HG03460 (cell line): ENCODE results near the gene TLR2.
"Not testable (repeated sequence)": the region's sequence is repeated elsewhere in the genome, so short reads cannot be mapped to it uniquely, and the experiment has no call there.

Experiments
- ATAC-seq: cut with Tn5 transposase; IDR thresholded peaks from one replicate; pipeline ENCODE4 v1.9.1; 2021; ENCODE audit not compliant: unreplicated experiment

The TLR2 gene

GRCh38 chr4:153655928-153656327 is 28.2 kb upstream of the TLR2 start:
- no peak for ATAC-seq

DNA sequence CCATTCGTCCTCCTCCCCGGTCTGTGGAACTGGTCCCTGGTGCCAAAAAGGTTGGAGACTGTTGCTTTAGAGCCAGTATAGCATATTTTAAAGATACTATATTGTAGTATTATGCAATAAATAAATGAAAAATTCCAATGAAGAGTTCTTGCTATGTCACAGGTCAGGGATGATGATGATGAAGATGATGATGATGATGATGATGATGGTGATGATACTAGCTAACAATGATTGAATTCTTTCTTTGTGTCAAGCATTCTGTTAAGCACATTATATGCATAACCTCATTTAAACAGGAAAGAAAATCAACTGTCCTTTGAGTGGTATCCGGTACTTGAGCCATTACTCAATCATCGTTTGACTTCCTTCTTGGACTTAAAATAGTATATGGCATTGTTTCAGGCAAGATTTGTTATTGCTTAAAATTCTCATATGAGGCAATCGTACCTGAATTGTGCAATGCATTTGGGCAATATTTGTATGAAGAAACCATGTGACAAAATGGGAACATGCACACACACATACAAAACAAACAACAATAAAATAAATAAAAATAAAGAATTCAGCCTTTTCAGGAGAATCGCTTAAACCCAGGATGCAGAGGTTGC is 22.8 kb upstream of the TLR2 start:
- ATAC-seq: no peak

DNA sequence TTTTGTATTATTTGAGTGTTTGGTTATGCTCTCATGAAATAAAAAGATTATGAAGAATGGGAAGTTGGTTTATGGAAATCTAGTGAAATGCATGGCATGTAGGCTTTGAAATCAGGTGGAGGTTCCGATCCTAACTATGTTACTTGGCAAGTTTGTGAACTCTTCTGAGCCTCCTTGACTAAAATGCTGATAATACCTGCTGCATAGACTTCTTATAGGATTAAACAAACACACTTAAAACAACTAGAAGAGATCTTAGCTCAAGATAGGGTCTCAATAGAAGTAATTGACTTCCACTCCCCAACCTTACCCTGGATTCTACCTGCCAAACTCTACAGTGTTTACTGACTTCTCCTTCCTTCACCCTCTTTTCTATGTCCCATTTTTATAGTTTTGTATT is 22.2 kb upstream of the TLR2 start:
- ATAC-seq: no peak

DNA sequence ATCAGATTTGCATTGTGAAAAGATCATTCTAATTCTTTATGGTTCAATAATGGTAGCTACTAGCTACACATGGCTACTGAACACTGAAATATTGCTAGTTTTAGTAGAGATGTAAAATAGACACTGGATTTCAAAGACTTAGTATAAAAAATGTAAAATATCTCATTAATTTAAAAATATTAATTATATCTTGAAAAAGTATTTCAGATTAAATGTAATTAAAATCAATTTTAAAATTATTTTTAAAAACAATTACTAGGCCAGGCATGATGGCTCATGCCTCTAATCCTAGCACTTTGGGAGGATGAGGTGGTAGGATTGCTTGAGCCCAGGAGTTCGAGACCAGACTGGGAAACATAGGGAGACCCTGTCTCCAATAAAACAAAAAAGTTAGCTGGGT is 20.4 kb upstream of the TLR2 start:
- ATAC-seq: no peak

DNA sequence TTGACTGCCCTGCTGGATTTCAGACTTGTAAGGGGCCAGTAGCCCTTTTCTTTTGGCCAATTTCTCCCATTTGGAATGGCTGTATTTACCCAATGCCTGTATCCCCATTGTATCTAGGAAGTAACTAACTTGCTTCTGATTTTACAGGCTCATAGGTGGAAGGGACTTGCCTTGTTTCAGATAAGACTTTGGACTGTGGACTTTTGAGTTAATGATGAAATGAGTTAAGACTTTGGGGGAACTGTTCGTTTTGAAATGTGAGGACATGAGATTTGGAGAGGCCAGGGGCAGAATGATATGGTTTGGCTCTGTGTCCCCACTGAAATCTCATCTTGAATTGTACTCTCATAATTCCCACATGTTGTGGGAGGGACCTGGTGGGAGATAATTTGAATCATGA is 17.6 kb upstream of the TLR2 start:
- ATAC-seq: not testable (repeated sequence)

DNA sequence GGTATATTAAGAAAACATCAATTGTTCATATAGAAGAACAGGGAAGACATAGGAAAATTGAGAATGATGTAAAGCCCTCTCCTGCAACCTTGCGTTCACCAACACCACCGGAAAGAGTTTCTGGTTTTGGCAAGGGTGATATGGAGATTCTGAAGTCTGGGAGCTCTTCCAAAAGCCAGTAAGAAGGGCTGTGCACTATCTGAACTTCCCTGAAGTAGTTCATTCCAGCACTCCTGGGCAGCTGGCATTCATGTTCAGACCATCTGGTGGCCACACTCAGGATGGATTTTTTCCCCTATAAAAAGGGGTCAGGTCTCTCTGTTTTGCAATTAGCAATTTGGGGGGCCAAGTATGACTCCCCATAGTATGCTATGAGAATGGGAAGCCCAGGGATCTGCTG is 15.4 kb upstream of the TLR2 start:
- ATAC-seq: no peak

- no peak for ATAC-seq
Measured at GRCh38 chr4:153669838-153670237, 14.2 kb upstream of the TLR2 start.

- ATAC-seq: no peak
Measured at GRCh38 chr4:153676486-153676885, 7.6 kb upstream of the TLR2 start.

DNA sequence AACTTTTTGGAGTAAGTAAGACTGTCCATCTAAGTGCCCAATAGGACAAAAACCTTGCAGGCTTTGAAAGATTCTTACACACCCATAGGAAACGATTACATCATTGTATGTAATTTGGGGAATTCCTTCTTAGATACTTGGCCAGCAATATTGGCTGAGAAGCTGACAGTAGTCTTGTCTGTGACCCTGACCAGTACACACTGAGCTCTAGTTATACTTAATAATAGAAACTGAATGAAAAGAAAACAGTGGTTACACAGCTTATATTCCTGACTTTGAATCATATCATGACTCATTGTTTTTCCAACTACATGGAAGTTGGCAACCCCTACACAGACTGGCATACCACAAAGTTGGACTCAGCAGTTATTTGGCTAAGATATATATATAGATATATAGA is 7.1 kb upstream of the TLR2 start:
- ATAC-seq: no peak

- ATAC-seq: no peak
Measured at GRCh38 chr4:153679486-153679885, 4.6 kb upstream of the TLR2 start.

- no peak for ATAC-seq
Measured at GRCh38 chr4:153683763-153684181, 308 bp upstream of the TLR2 start.

GRCh38 chr4:153684971-153685371 is 891 bp downstream of the TLR2 start:
- no peak for ATAC-seq

DNA sequence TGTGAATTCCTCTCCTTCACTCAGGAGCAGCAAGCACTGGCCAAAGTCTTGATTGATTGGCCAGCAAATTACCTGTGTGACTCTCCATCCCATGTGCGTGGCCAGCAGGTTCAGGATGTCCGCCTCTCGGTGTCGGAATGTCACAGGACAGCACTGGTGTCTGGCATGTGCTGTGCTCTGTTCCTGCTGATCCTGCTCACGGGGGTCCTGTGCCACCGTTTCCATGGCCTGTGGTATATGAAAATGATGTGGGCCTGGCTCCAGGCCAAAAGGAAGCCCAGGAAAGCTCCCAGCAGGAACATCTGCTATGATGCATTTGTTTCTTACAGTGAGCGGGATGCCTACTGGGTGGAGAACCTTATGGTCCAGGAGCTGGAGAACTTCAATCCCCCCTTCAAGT is 20.4 kb downstream of the TLR2 start:
- no peak for ATAC-seq

GRCh38 chr4:153705743-153706468 is 21.8 kb downstream of the TLR2 start:
- ATAC-seq: peak; percentile 81

- peak; percentile 45 for ATAC-seq
Measured at GRCh38 chr4:153706519-153706918, 22.4 kb downstream of the TLR2 start.

- no peak for ATAC-seq
Measured at GRCh38 chr4:153710681-153711080, 26.6 kb downstream of the TLR2 start.

- ATAC-seq: no peak
Measured at GRCh38 chr4:153713866-153714646, 30.0 kb downstream of the TLR2 start.

- no peak for ATAC-seq
Measured at GRCh38 chr4:153722036-153722435, 38.0 kb downstream of the TLR2 start.

DNA sequence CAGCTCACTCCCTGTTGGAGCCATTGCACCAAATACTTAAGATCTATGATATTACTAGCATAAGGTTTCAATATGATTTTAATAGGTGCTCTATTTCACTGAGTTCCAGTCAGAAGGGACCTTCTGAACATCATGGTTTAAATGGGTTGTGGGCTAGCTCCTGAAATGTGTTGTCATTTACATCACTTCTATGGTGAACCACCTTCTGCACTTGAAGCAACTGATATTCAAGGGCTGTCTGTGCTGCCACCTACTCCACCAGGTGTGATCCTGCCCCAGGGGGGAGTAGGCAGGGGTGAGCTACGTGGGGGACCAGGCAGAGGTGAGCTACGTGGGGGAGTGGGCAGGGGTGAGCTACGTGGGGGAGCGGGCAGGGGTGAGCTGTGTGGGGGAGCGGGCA is 40.5 kb downstream of the TLR2 start:
- no peak for ATAC-seq

GRCh38 chr4:153725136-153725830 is 41.2 kb downstream of the TLR2 start:
- ATAC-seq: no peak

DNA sequence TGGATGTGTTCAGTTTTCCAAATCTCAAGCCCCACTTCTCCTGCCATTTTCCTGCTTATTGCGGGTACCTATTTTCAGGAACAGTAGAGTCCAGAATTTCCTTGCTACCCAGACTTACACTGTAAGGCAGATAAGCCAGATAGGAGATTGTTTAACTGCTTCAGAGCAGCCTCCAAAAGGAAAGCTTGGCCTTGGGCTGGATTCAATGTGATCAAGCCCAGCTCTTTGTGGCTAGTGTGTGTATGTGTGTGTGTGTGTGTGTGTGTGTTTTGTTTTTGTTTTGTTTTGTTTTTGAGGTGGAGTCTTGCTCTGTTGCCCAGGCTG is 41.7 kb downstream of the TLR2 start:
- no peak for ATAC-seq

- ATAC-seq: no peak
Measured at GRCh38 chr4:153728151-153728550, 44.1 kb downstream of the TLR2 start.
